ENCODE measurements around the gene TBC1D2.
A peak's percentile ranks its signal among the peaks of the same experiment; 100 is the strongest.
"Not testable (repeated sequence)": the region's sequence is repeated elsewhere in the genome, so short reads cannot be mapped to it uniquely, and the experiment has no call there.

TBC1D2 gene

GRCh38 chr9:98275159-98275558 is 19.7 kb upstream of the TBC1D2 start:
- no peak overlapping the region for H3K9ac ChIP-seq
- no peak overlapping the region for H3K27ac ChIP-seq
- no peak overlapping the region for H3K4me2 ChIP-seq
- no peak for TF ChIP-seq Cebpa-rat (IDR thresholded peaks at IDR 0.05)
- H3K4me3 ChIP-seq, result no peak overlapping the region
- no peaks in the 10 kb centered on the region for H3K36me3 ChIP-seq
- no peaks in the 10 kb centered on the region for H4K20me1 ChIP-seq
- no peaks in the 10 kb centered on the region for H3K9me3 ChIP-seq (replicated peaks in 1 of 11)
- H3K4me1 ChIP-seq, result peaks cover 0 to 3% (median 0%) of the 10 kb centered on the region in 10 experiments; a peak in 2 of 20 replicates
- peaks cover 0 to 7% (median 0%) of the 10 kb centered on the region in 11 experiments; a peak in 3 of 22 replicates for H3K27me3 ChIP-seq

- Histone ChIP-seq H4K20me1 (no peaks in the 10 kb centered on the region), H3K27ac (no peak overlapping the region), H3K9ac (no peak overlapping the region), H3K27me3 (peaks cover 0 to 7% (median 0%) of the 10 kb centered on the region in 11 experiments; a peak in 5 of 22 replicates), H3K9me3 (replicated peaks in 1 of 11) (no peaks in the 10 kb centered on the region), H3K4me3 (no peak overlapping the region), H3K36me3 (no peaks in the 10 kb centered on the region), H3K4me2 (no peak overlapping the region), H3K4me1 (peaks cover 0 to 4% (median 0%) of the 10 kb centered on the region in 10 experiments; a peak in 2 of 20 replicates)
- no peak for TF ChIP-seq Cebpa-rat (IDR thresholded peaks at IDR 0.05)
These were observed 16.6 kb upstream of the TBC1D2 start for GRCh38 chr9:98272083-98272482.

GRCh38 chr9:98271479-98271878 is 16.0 kb upstream of the TBC1D2 start:
- Histone ChIP-seq H3K4me1 (peaks cover 0 to 4% (median 0%) of the 10 kb centered on the region in 10 experiments; a peak in 2 of 20 replicates), H3K27ac (no peak overlapping the region), H3K4me2 (no peak overlapping the region), H3K9me3 (replicated peaks in 1 of 11) (no peaks in the 10 kb centered on the region), H3K9ac (no peak overlapping the region), H3K4me3 (no peak overlapping the region), H3K27me3 (peaks cover 0 to 7% (median 0%) of the 10 kb centered on the region in 11 experiments; a peak in 5 of 22 replicates), H4K20me1 (no peaks in the 10 kb centered on the region), H3K36me3 (no peaks in the 10 kb centered on the region)
- TF ChIP-seq Cebpa-rat (IDR thresholded peaks at IDR 0.05), result no peak

- not testable (repeated sequence) for H3K4me1 ChIP-seq; H3K4me3 ChIP-seq; H3K27ac ChIP-seq; H4K20me1 ChIP-seq; H3K27me3 ChIP-seq; H3K36me3 ChIP-seq; H3K9me3 ChIP-seq (replicated peaks in 1 of 11); H3K9ac ChIP-seq
- H3K4me2 ChIP-seq, result 0 out of 22 replicates have a peak overlapping the region, but pooled peaks of 2 of the 11 experiments have one; percentile 2 to 10
These were observed 14.8 kb upstream of the TBC1D2 start for GRCh38 chr9:98270284-98270683.

GRCh38 chr9:98269652-98270051 is 14.2 kb upstream of the TBC1D2 start:
- not testable (repeated sequence) for H3K27me3 ChIP-seq; H3K9ac ChIP-seq; H3K27ac ChIP-seq; H3K4me3 ChIP-seq; H3K4me2 ChIP-seq; H3K4me1 ChIP-seq; H3K9me3 ChIP-seq (replicated peaks in 1 of 11); H3K36me3 ChIP-seq; H4K20me1 ChIP-seq

- not testable (repeated sequence) for H3K4me2 ChIP-seq; H3K27me3 ChIP-seq; H3K4me3 ChIP-seq; H3K9me3 ChIP-seq (replicated peaks in 1 of 11); H4K20me1 ChIP-seq; H3K4me1 ChIP-seq; H3K36me3 ChIP-seq; H3K27ac ChIP-seq; H3K9ac ChIP-seq
These were observed 12.1 kb upstream of the TBC1D2 start for GRCh38 chr9:98267556-98267955.

GRCh38 chr9:98264516-98264915 is 9.1 kb upstream of the TBC1D2 start:
- H3K9ac ChIP-seq, result no peak overlapping the region
- no peak overlapping the region for H3K27ac ChIP-seq
- H3K27me3 ChIP-seq, result no peaks in the 10 kb centered on the region
- H3K36me3 ChIP-seq, result no peaks in the 10 kb centered on the region
- no peak overlapping the region for H3K4me2 ChIP-seq
- no peak overlapping the region for H3K4me3 ChIP-seq
- no peaks in the 10 kb centered on the region for H4K20me1 ChIP-seq
- no peaks in the 10 kb centered on the region for H3K9me3 ChIP-seq (replicated peaks in 1 of 11)
- H3K4me1 ChIP-seq, result no peaks in the 10 kb centered on the region
- TF ChIP-seq Cebpa-rat (IDR thresholded peaks at IDR 0.05), result no peak

GRCh38 chr9:98263482-98264357 is 8.3 kb upstream of the TBC1D2 start:
- Histone ChIP-seq H3K36me3 (no peaks in the 10 kb centered on the region), H3K4me3 (no peak overlapping the region), H3K4me2 (no peak overlapping the region), H3K4me1 (no peaks in the 10 kb centered on the region), H3K9me3 (replicated peaks in 1 of 11) (no peaks in the 10 kb centered on the region), H3K9ac (no peak overlapping the region), H3K27me3 (no peaks in the 10 kb centered on the region), H4K20me1 (no peaks in the 10 kb centered on the region), H3K27ac (no peak overlapping the region)
- TF ChIP-seq Cebpa-rat (IDR thresholded peaks at IDR 0.05), result no peak

- Histone ChIP-seq H3K27me3 (no peaks in the 10 kb centered on the region), H3K4me2 (no peak overlapping the region), H3K36me3 (no peaks in the 10 kb centered on the region), H3K9me3 (replicated peaks in 1 of 11) (no peaks in the 10 kb centered on the region), H3K4me3 (no peak overlapping the region), H3K4me1 (no peaks in the 10 kb centered on the region), H4K20me1 (no peaks in the 10 kb centered on the region), H3K9ac (no peak overlapping the region), H3K27ac (no peak overlapping the region)
- TF ChIP-seq Cebpa-rat (IDR thresholded peaks at IDR 0.05), result no peak
These were observed 7.6 kb upstream of the TBC1D2 start for GRCh38 chr9:98263080-98263479.

- Histone ChIP-seq H3K4me3 (no peak overlapping the region), H3K36me3 (no peaks in the 10 kb centered on the region), H3K4me1 (peaks cover 6 to 8% (median 7%) of the 10 kb centered on the region in 10 experiments), H3K27ac (no peak overlapping the region), H4K20me1 (no peaks in the 10 kb centered on the region), H3K9me3 (replicated peaks in 1 of 11) (no peaks in the 10 kb centered on the region), H3K4me2 (no peak overlapping the region), H3K9ac (no peak overlapping the region), H3K27me3 (no peaks in the 10 kb centered on the region)
- TF ChIP-seq Cebpa-rat (IDR thresholded peaks at IDR 0.05), result no peak
These were observed 6.6 kb upstream of the TBC1D2 start for GRCh38 chr9:98262056-98262455.
